Nephron (organoid): Measurements from ENCODE around the gene TMCC2.

ENCODE experiments used
- H3K27ac Mint-ChIP-seq, 3 experiments: 2 replicates each; pipeline ENCODE4 v1.8.0; 2020; ENCODE audit warnings: mixed read lengths in 3 of 3, mild to moderate bottlenecking in 2 of 3, moderate library complexity in 1 of 3
- H3K27me3 Mint-ChIP-seq: 2 replicates; pipeline ENCODE4 v1.8.0; 2021; ENCODE audit warnings: low read depth, mild to moderate bottlenecking, moderate library complexity, mixed read lengths
- H3K36me3 Mint-ChIP-seq: 2 replicates; pipeline ENCODE4 v1.8.0; 2020; ENCODE audit warnings: low read depth, mixed read lengths
- H3K4me1 Mint-ChIP-seq: 2 replicates; pipeline ENCODE4 v1.8.0; 2020; ENCODE audit warnings: mixed read lengths
- H3K4me3 Mint-ChIP-seq, 3 experiments: 2 replicates each; pipeline ENCODE4 v1.8.0; 2020; ENCODE audit warnings: mild to moderate bottlenecking in 3 of 3, mixed read lengths in 3 of 3, moderate library complexity in 2 of 3
- H3K9me3 Mint-ChIP-seq: 2 replicates; pipeline ENCODE4 v1.8.0; 2020; ENCODE audit warnings: mixed read lengths
- TF ChIP-seq, protein P1 (sequence below), 3 experiments: fragments of 200-600 bp; sonication (generic); IDR thresholded peaks; one replicate each; pipeline ENCODE4 v1.5.0; 2021; ENCODE audit warnings: antibody characterized with exemption in 3 of 3; ENCODE audit not compliant: unreplicated experiment in 3 of 3

The TMCC2 gene

DNA sequence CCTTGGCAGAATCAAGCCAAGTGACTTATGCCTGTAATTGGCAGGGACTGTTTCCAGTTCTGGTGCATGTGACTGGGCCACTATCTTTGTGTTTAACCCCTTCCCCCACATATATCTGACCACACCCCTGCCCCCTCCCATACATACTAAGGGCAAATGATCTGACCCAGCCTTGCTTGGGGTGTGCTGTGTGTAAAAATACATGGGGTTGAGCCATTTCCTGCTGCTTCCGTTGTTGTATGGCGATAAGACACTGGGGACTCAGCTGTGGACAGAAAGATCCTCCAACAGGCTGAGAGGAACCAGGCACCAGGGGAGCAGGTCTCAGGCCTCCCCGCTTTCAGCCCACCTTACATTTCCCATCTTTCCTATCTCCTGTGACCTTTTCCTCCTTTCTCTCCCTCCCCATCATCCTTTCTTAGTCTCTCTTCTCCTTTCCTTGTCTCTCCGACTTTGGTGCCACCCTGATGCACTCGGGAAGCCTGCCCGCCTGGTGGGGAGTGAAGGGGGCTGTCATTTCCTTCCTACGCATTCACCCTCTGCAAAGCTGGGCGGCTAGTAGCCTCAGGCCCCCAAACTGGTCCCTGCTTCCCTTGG, 39.7 kb downstream of the TMCC2 start:
- Mint-ChIP-seq H3K27me3 (no peaks in the 10 kb centered on the region), H3K27ac (no peak overlapping the region), H3K4me1 (peaks cover 40% of the 10 kb centered on the region), H3K9me3 (no peaks in the 10 kb centered on the region), H3K36me3 (peaks cover 6% of the 10 kb centered on the region), H3K4me3 (no peak overlapping the region)
- TF ChIP-seq, protein P1, sequence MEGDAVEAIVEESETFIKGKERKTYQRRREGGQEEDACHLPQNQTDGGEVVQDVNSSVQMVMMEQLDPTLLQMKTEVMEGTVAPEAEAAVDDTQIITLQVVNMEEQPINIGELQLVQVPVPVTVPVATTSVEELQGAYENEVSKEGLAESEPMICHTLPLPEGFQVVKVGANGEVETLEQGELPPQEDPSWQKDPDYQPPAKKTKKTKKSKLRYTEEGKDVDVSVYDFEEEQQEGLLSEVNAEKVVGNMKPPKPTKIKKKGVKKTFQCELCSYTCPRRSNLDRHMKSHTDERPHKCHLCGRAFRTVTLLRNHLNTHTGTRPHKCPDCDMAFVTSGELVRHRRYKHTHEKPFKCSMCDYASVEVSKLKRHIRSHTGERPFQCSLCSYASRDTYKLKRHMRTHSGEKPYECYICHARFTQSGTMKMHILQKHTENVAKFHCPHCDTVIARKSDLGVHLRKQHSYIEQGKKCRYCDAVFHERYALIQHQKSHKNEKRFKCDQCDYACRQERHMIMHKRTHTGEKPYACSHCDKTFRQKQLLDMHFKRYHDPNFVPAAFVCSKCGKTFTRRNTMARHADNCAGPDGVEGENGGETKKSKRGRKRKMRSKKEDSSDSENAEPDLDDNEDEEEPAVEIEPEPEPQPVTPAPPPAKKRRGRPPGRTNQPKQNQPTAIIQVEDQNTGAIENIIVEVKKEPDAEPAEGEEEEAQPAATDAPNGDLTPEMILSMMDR (IDR thresholded peaks at IDR 0.05; ENCODE audit: unreplicated experiment in 3 of 3): no peak

GRCh38 chr1:205268846-205269680, 41.3 kb downstream of the TMCC2 start:
- no peak overlapping the region for H3K4me3 Mint-ChIP-seq
- H3K27me3 Mint-ChIP-seq: no peaks in the 10 kb centered on the region
- TF ChIP-seq, protein P1 (IDR thresholded peaks at IDR 0.05; ENCODE audit: unreplicated experiment in 3 of 3): no peak
- H3K36me3 Mint-ChIP-seq: peaks cover 6% of the 10 kb centered on the region
- no peaks in the 10 kb centered on the region for H3K9me3 Mint-ChIP-seq
- H3K4me1 Mint-ChIP-seq: peaks cover 30% of the 10 kb centered on the region
- H3K27ac Mint-ChIP-seq: no peak overlapping the region

DNA sequence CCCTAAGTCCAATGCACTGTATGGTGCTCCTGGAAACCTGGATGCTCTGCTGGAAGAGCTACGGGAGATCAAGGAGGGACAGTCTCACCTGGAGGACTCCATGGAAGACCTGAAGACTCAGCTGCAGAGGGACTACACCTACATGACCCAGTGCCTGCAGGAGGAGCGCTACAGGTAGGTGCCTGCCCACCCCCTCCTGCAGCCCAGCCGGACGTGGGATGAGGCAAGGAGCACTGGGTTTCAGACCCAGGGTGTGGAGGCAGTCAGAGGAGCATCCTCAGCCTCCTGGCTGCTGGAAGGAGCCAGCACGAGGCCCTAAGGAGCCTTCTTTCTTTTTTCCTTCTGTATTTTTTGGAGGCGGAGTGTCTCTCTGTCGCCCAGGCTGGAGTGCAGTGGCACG, 42.0 kb downstream of the TMCC2 start:
- Mint-ChIP-seq H3K4me1 (peaks cover 30% of the 10 kb centered on the region), H3K27me3 (no peaks in the 10 kb centered on the region), H3K27ac (no peak overlapping the region), H3K36me3 (peaks cover 6% of the 10 kb centered on the region), H3K4me3 (no peak overlapping the region), H3K9me3 (no peaks in the 10 kb centered on the region)
- TF ChIP-seq, protein P1 (IDR thresholded peaks at IDR 0.05; ENCODE audit: unreplicated experiment in 3 of 3): no peak

DNA sequence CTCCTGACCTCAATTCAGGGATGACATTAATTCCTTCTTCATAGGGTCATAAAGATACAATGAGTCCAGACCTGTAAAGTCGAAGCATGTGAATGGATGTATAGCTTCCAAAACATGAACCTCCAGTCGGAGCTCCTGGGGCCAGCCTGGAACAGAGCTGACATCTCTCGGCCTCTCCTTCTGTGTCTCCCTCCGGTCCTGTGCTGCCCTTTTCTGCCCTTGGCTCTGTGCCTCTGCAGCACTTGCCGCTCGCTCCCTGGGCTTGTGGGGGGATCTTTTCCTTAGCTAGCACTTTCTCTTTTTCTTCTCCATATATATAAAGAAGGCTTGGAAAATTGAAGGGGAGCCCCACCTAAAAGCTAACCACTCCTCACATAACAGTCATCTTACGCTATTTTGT, 42.5 kb downstream of the TMCC2 start:
- Mint-ChIP-seq H3K4me3 (no peak overlapping the region), H3K27ac (no peak overlapping the region), H3K4me1 (peaks cover 30% of the 10 kb centered on the region), H3K9me3 (no peaks in the 10 kb centered on the region), H3K36me3 (peaks cover 6% of the 10 kb centered on the region), H3K27me3 (no peaks in the 10 kb centered on the region)
- TF ChIP-seq, protein P1 (IDR thresholded peaks at IDR 0.05; ENCODE audit: unreplicated experiment in 3 of 3): no peak

- Mint-ChIP-seq H3K4me1 (peaks cover 30% of the 10 kb centered on the region), H3K36me3 (peaks cover 6% of the 10 kb centered on the region), H3K27me3 (no peaks in the 10 kb centered on the region), H3K4me3 (no peak overlapping the region), H3K27ac (no peak overlapping the region), H3K9me3 (no peaks in the 10 kb centered on the region)
- TF ChIP-seq, protein P1 (IDR thresholded peaks at IDR 0.05; ENCODE audit: unreplicated experiment in 3 of 3): no peak
Observed at GRCh38 chr1:205270764-205271163, 43.0 kb downstream of the TMCC2 start.
